K562 (cell line): Measurements from ENCODE around the gene CFAP221. TPM values are rescaled to one million over a fixed set of nuclear protein-coding genes. Genes with fewer than 3 reads are reported as not detected.

Source experiments
- ATAC-seq: fragments of 200-7000 bp; cut with Tn5 transposase; 3 replicates; pipeline ENCODE4 v1.9.1; 2020; ENCODE audit warnings: moderate library complexity
- BruUV-seq: library from RNA; stranded (reverse); fragments of 400-500 nt; replicated peaks from 2 replicates; lab custom pipeline; 2021; lab: Mats Ljungman, UMichigan
- CTCF ChIA-PET: fragments of 300-600 bp; formaldehyde crosslinking; extraction: SDS; loops from one replicate; lab custom pipeline; 2021; ENCODE audit warnings: low intra/inter-chr PET ratio; lab: Yijun Ruan, JAX
- POLR2A ChIA-PET: fragments of 300-600, 350-650 bp; sonication (Branson Sonifier 250); formaldehyde crosslinking; extraction: SDS; loops from one replicate; lab custom pipeline; 2021; ENCODE audit warnings: antibody characterized with exemption, inconsistent platforms; lab: Yijun Ruan, JAX
- DNase-seq, 4 experiments: peaks; one replicate each; pipeline versions ENCODE4 v3.0.0 to v3.0.0-alpha.2; 2011 to 2018; ENCODE audit warnings: low spot score in 3 of 4, mixed read lengths in 3 of 4; ENCODE audit errors: extremely low read depth in 1 of 4
- FAIRE-seq: peaks from 2 replicates; lab custom pipeline; 2011; peaks lifted over from hg19 to GRCh38; lab: Jason Lieb, UNC
- H2AFZ ChIP-seq: 2 replicates; pipeline ENCODE4 v1.6.0; 2011; ENCODE audit warnings: low read depth, low read length, control low read depth, inconsistent platforms
- H3K27ac ChIP-seq: fragments of 200-600 bp; 3 replicates; pipeline ENCODE4 v1.8.0; 2011; ENCODE audit warnings: low read depth, mild to moderate bottlenecking, control low read depth, inconsistent platforms, low read length, moderate library complexity, mixed read lengths; ENCODE audit errors: extremely low read depth
- H3K27me3 ChIP-seq, 2 experiments: fragments of 300-600 bp in 1 of 2; 2 replicates in 1 of 2; 3 replicates in 1 of 2; pipeline versions ENCODE4 v1.6.0 to v1.8.0; 2011; ENCODE audit warnings: inconsistent platforms in 2 of 2, low read length in 2 of 2, mild to moderate bottlenecking in 1 of 2, mixed read lengths in 1 of 2, moderate library complexity in 1 of 2; ENCODE audit not compliant: control insufficient read depth in 2 of 2, insufficient read depth in 2 of 2
- H3K36me3 ChIP-seq: fragments of 300-600 bp; 3 replicates; pipeline ENCODE4 v1.8.0; 2011; ENCODE audit warnings: mild to moderate bottlenecking, low read length, inconsistent platforms; ENCODE audit not compliant: control insufficient read depth, insufficient read depth
- H3K4me1 ChIP-seq, 2 experiments: fragments of 200-600 bp in 1 of 2; replicated peaks in 1 of 2; 2 replicates in 1 of 2; 3 replicates in 1 of 2; pipeline versions ENCODE4 v1.5.1 to v1.8.0; 2011; ENCODE audit warnings: inconsistent platforms in 2 of 2, low read length in 2 of 2, mild to moderate bottlenecking in 1 of 2, mixed read lengths in 1 of 2, moderate library complexity in 1 of 2; ENCODE audit not compliant: control insufficient read depth in 2 of 2, insufficient read depth in 2 of 2
- H3K4me2 ChIP-seq: 2 replicates; pipeline ENCODE4 v1.6.1; 2011; ENCODE audit warnings: low read length, control low read depth, inconsistent platforms, mixed read lengths; ENCODE audit not compliant: insufficient read depth
- H3K4me3 ChIP-seq: fragments of 200-600 bp; sonication (generic), shearing (Covaris generic); 2 replicates; pipeline ENCODE4 v1.5.1; 2016; ENCODE audit warnings: control low read depth, inconsistent platforms
- H3K79me2 ChIP-seq: fragments of 200-600 bp; 3 replicates; pipeline ENCODE4 v1.8.0; 2011; ENCODE audit warnings: low read length, inconsistent platforms; ENCODE audit not compliant: control insufficient read depth, insufficient read depth
- H3K9ac ChIP-seq, 2 experiments: 2 replicates each; pipeline versions ENCODE4 v1.6.0 to v1.6.1; 2011; ENCODE audit warnings: low read depth in 2 of 2, low read length in 2 of 2, control low read depth in 1 of 2, inconsistent platforms in 1 of 2, mild to moderate bottlenecking in 1 of 2, mixed read lengths in 1 of 2; ENCODE audit not compliant: insufficient read depth in 1 of 2
- H3K9me1 ChIP-seq: one replicate; pipeline ENCODE4 v1.6.0; 2011; ENCODE audit warnings: inconsistent platforms, mild to moderate bottlenecking, low read length, moderate library complexity; ENCODE audit not compliant: control insufficient read depth, insufficient read depth
- H3K9me3 ChIP-seq: replicated peaks from 2 replicates; pipeline ENCODE4 v1.5.1; 2011; ENCODE audit warnings: low read depth, low read length, inconsistent platforms; ENCODE audit not compliant: control insufficient read depth, insufficient read depth
- H4K20me1 ChIP-seq: replicated peaks from 2 replicates; pipeline ENCODE4 v1.6.1; 2011; ENCODE audit warnings: low read length, inconsistent platforms, mixed read lengths; ENCODE audit not compliant: control insufficient read depth, insufficient read depth
- CBX1 ChIP-seq: sonication (generic); IDR thresholded peaks from 2 replicates; pipeline ENCODE4 v1.6.1; 2016; ENCODE audit warnings: antibody characterized with exemption, low read depth, mild to moderate bottlenecking
- PCBP2 ChIP-seq: fragments of 200-400 bp; formaldehyde crosslinking; IDR thresholded peaks from 2 replicates; pipeline ENCODE4 v1.6.1; 2018; ENCODE audit warnings: low read length, low read depth, mild to moderate bottlenecking, moderate library complexity; ENCODE audit not compliant: poor library complexity, severe bottlenecking
- ZNF280B ChIP-seq: fragments of 250-450 bp; sonication (Bioruptor Pico); IDR thresholded peaks from 2 replicates; pipeline ENCODE4 v1.5.1; 2021; ENCODE audit warnings: mild to moderate bottlenecking
- ZNF3 ChIP-seq: fragments of 250-450 bp; sonication (Bioruptor Pico); IDR thresholded peaks from 2 replicates; pipeline ENCODE4 v1.5.0; 2021; ENCODE audit warnings: mild to moderate bottlenecking, moderate library complexity
- ZNF668 ChIP-seq: fragments of 250-450 bp; sonication (Bioruptor Pico); IDR thresholded peaks from 2 replicates; pipeline ENCODE4 v1.8.0; 2022; ENCODE audit warnings: mild to moderate bottlenecking, inconsistent platforms
- WGBS: fragments of 100-300 bp; shearing (Covaris generic); methylation state at CpG from one replicate; pipeline ENCODE4 v1.1.6; 2016; ENCODE audit warnings: low coverage, mixed read lengths; ENCODE audit not compliant: insufficient coverage; ENCODE audit errors: missing lambda C conversion rate; 5-methylcytosine and 5-hydroxymethylcytosine counted together
- in situ Hi-C: fragments of 300-500 bp; cut with MboI; formaldehyde crosslinking; loops from 4 replicates; pipeline ENCODE4 v1.15.0; 2018; ENCODE audit warnings: inconsistent platforms, mixed read lengths
- intact Hi-C: fragments of 100-400 bp; cut with micrococcal nuclease; formaldehyde crosslinking; loops from 2 replicates; pipeline ENCODE4 v1.14.2; 2022
- polyA plus RNA-seq, 8 experiments: library from polyadenylated mRNA; depleted of rRNA in 4 of 8; stranded (reverse) in 5 of 8; unstranded in 3 of 8; fragments of >200 nt; fragmentation: Nextera tagmentation in 2 of 8; fragmentation: Illumina TruSeq in 1 of 8; extraction: Ambion mirVana in 2 of 8; extraction: Trizol in 1 of 8; gene quantifications; 2 replicates each; pipeline versions ENCODE4 v1.2.1 to v1.2.3, GENCODE V29; 2011 to 2014; ENCODE audit warnings: inconsistent platforms in 1 of 8, missing spikeins in 1 of 8
- total RNA-seq, 7 experiments: library from RNA; depleted of rRNA in 6 of 7; stranded (reverse); fragments of >200 nt in 6 of 7; fragmentation: Illumina TruSeq in 2 of 7; extraction: Trizol in 2 of 7; gene quantifications; 2 replicates each; pipeline versions ENCODE4 v1.2.1 to v1.2.3, GENCODE V29; 2011 to 2021; ENCODE audit warnings: low replicate concordance in 1 of 7
- TF ChIP-seq, protein P1 (sequence below): sonication (generic); formaldehyde crosslinking; IDR thresholded peaks from 2 replicates; pipeline ENCODE4 v1.9.0; 2022; ENCODE audit warnings: mild to moderate bottlenecking, missing genetic modification reagents

Gene CFAP221
- total and polyA plus RNA-seq, 9 of the 15 experiments (the other 6 are each of a cell fraction or from before 2014, with no cell fraction given) = 0.09 to 1.4 (median 0.65) TPM

GRCh38 chr2:119536211-119536610 lies 8.0 kb upstream of the CFAP221 start:
- Histone ChIP-seq H3K4me2 (no peak overlapping the region), H3K9me3 (no peaks in the 10 kb centered on the region; the same call in 1 of the 2 replicates), H3K9ac (no peak overlapping the region), H3K36me3 (no peaks in the 10 kb centered on the region), H3K27ac (no peak overlapping the region), H4K20me1 (no peaks in the 10 kb centered on the region), H3K4me3 (no peak overlapping the region), H3K4me1 (no peaks in the 10 kb centered on the region; a peak in 1 of 5 replicates), H3K27me3 (no peaks in the 10 kb centered on the region), H2AFZ (no peak overlapping the region; the same call in 1 of the 2 replicates), H3K79me2 (no peaks in the 10 kb centered on the region), H3K9me1 (no peaks in the 10 kb centered on the region)
- no peak for TF ChIP-seq ZNF3
- no peak for TF ChIP-seq ZNF280B
- no peak for TF ChIP-seq CBX1
- TF ChIP-seq, protein P1, sequence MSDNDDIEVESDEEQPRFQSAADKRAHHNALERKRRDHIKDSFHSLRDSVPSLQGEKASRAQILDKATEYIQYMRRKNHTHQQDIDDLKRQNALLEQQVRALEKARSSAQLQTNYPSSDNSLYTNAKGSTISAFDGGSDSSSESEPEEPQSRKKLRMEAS (CRISPR knock-in tag) = no peak
- TF ChIP-seq PCBP2 = no peak
- TF ChIP-seq ZNF668 = no peak
- POLR2A ChIA-PET = interaction anchor here (0.6 kb wide), 1 partner anchor 61 kb away, joined by 3 read pairs; no protein-coding TSS in a partner anchor
- no peak for FAIRE-seq
- intact Hi-C loops = no loop called here
- CTCF ChIA-PET = no interaction called here
- BruUV-seq = no TSS peak
- ATAC-seq = no peak
- 12% methylated on average over 6 of the region's 6 CpGs for WGBS
- in situ Hi-C loops = no loop called here
- no peak for DNase-seq
